Calu3 (cell line): ENCODE results near the gene HMCN1. TPM values are rescaled to one million over a fixed set of nuclear protein-coding genes. Genes with fewer than 3 reads are reported as not detected.

ENCODE experiments used
- BruUV-seq: library from RNA; stranded (reverse); fragments of 400-500 nt; replicated peaks from 2 replicates; lab custom pipeline; 2021; lab: Mats Ljungman, UMichigan
- CTCF ChIA-PET: fragments of 300-600 bp; sonication (Branson Sonifier 250); formaldehyde crosslinking; loops from one replicate; lab custom pipeline; 2022; ENCODE audit warnings: antibody characterized with exemption; lab: Charles Lee
- DNase-seq: peaks from one replicate; pipeline ENCODE4 v3.0.0; 2022
- H3K27ac Mint-ChIP-seq: one replicate; pipeline ENCODE4 v1.8.0; 2022; ENCODE audit warnings: mixed read lengths; ENCODE audit not compliant: unreplicated experiment
- H3K27me3 Mint-ChIP-seq: one replicate; pipeline ENCODE4 v1.8.0; 2022; ENCODE audit warnings: mixed read lengths; ENCODE audit not compliant: unreplicated experiment
- H3K36me3 Mint-ChIP-seq: one replicate; pipeline ENCODE4 v1.8.0; 2022; ENCODE audit warnings: mild to moderate bottlenecking, moderate library complexity, mixed read lengths; ENCODE audit not compliant: insufficient read depth, unreplicated experiment
- H3K4me1 Mint-ChIP-seq: one replicate; pipeline ENCODE4 v1.8.0; 2022; ENCODE audit warnings: mild to moderate bottlenecking, low read depth, mixed read lengths; ENCODE audit not compliant: unreplicated experiment
- H3K4me3 Mint-ChIP-seq: one replicate; pipeline ENCODE4 v1.8.0; 2022; ENCODE audit warnings: mild to moderate bottlenecking, low read depth, moderate library complexity, mixed read lengths; ENCODE audit not compliant: unreplicated experiment
- H3K9me3 Mint-ChIP-seq: one replicate; pipeline ENCODE4 v1.8.0; 2022; ENCODE audit warnings: low read depth, mixed read lengths; ENCODE audit not compliant: unreplicated experiment
- CTCF ChIP-seq: fragments of 200-600 bp; IDR thresholded peaks from one replicate; pipeline ENCODE4 v1.8.0; 2022; ENCODE audit warnings: antibody characterized with exemption; ENCODE audit not compliant: unreplicated experiment
- intact Hi-C: fragments of 100-400 bp; cut with micrococcal nuclease; formaldehyde crosslinking; loops from one replicate; pipeline ENCODE4 v1.10.0; 2022; ENCODE audit not compliant: unreplicated experiment
- total RNA-seq: library from RNA; stranded (reverse); gene quantifications from 2 replicates; pipeline ENCODE4 v1.2.3, GENCODE V29; 2022

The HMCN1 gene
- total RNA-seq, 1 experiment from 2014 or later = 0.05 TPM

DNA sequence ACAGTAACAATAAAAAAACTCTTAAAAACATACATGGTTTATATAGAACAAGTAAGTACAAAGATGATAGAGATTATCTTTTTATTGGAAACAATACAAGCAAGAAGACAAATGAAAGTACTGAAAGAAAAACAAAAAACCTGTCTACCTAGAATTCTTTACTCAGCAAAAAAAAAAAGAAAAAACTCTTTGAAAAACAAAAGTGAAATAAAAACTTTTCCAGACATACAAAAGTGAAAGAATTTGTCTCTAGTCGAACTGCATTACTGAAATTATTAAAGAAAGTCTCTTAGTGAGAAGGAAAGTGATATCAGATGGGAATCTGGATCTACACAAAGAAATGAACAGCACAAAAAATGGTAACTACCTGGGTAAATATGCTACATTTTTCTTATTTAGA is 2.7 kb upstream of the HMCN1 start:
- CTCF ChIA-PET = no interaction called here

DNA sequence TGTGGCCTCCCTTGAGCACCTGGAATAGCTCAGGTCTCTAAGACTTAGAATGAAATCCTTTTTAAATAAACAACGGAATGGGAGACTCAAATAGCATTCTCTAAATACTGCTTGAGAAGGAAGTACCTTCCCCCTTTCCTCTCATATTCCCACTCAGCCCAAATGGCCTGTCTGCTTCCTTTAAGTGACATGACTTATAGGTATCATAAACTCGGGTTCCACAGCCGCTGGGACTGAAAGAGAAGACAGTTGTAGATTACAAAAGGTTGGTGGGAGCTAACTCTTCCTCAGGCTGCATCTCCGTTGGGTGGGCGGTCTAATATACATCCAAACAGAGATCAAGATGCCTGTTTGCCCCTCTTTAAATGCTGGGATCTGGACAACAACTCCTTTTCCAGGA is 1.2 kb upstream of the HMCN1 start:
- CTCF ChIA-PET = no interaction called here
- Mint-ChIP-seq H3K27me3 (peaks cover 26% of the 10 kb centered on the region), H3K9me3 (peaks cover 4% of the 10 kb centered on the region), H3K36me3 (peaks cover 6% of the 10 kb centered on the region), H3K4me3 (no peak overlapping the region), H3K4me1 (peaks cover 16% of the 10 kb centered on the region), H3K27ac (no peak overlapping the region)
- no peak for DNase-seq
- intact Hi-C loops = no loop called here
- BruUV-seq = no TSS peak
- no peak for TF ChIP-seq CTCF

More for the DNA sequence above, 2.7 kb upstream of the HMCN1 start:
- no peak overlapping the region for H3K27ac Mint-ChIP-seq
- H3K9me3 Mint-ChIP-seq = peaks cover 4% of the 10 kb centered on the region
- no TSS peak for BruUV-seq
- no peak overlapping the region for H3K4me3 Mint-ChIP-seq
- H3K27me3 Mint-ChIP-seq = peaks cover 26% of the 10 kb centered on the region
- peaks cover 6% of the 10 kb centered on the region for H3K36me3 Mint-ChIP-seq
- intact Hi-C loops = no loop called here
- TF ChIP-seq CTCF = no peak
- no peak for DNase-seq
- H3K4me1 Mint-ChIP-seq = peaks cover 16% of the 10 kb centered on the region

DNA sequence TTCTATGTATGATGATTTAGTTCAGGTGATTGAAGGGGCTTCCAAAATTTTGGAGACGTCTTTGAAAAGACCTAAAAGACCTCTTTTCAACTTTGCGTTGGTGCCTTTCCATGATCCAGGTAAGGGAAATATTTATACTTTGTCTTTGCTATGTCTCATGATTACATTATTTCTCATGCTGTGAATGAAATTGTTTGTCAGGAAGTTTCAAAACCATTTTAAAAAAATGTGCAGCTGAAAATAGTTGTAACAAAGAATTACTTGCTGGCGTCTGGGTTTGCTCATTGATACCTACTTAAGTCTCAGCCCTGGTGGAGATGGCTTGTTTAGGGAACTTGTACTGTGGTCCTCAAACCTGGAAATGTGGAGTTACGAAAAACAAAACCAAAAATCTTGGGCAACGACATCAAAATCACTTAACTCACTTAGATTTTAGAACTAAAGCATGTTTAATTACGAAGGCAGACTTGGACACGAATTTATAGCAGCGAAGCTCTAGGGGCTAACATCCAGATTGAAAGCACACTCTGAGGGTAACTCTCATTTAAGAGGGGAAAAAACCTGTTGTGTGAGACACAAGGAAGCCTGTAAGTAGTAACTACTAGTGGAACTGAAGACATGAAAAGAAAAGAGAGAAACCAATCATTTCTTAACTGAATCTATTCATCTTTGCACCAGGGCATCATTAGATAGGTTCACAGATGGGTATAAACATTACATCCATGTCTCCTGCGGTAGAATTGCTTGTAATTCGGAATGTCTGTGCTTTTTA is 924 bp downstream of the HMCN1 start:
- CTCF ChIA-PET = interaction anchor here (1.5 kb wide), 1 partner anchor 15 kb away, joined by 22 read pairs; no protein-coding TSS in a partner anchor
- no peak overlapping the region for H3K27ac Mint-ChIP-seq
- no peak for DNase-seq
- H3K9me3 Mint-ChIP-seq = peaks cover 4% of the 10 kb centered on the region
- H3K36me3 Mint-ChIP-seq = peaks cover 6% of the 10 kb centered on the region
- peaks cover 36% of the 10 kb centered on the region for H3K27me3 Mint-ChIP-seq
- no peak for TF ChIP-seq CTCF
- no TSS peak for BruUV-seq
- intact Hi-C loops = no loop called here
- peak overlapping the region; percentile 72 for H3K4me3 Mint-ChIP-seq
- H3K4me1 Mint-ChIP-seq = peaks cover 16% of the 10 kb centered on the region

GRCh38 chr1:185735701-185736064 is 1.5 kb downstream of the HMCN1 start:
- Mint-ChIP-seq H3K27me3 (peaks cover 41% of the 10 kb centered on the region), H3K4me1 (peaks cover 16% of the 10 kb centered on the region), H3K36me3 (peaks cover 6% of the 10 kb centered on the region), H3K9me3 (peaks cover 4% of the 10 kb centered on the region), H3K4me3 (no peak overlapping the region), H3K27ac (no peak overlapping the region)
- DNase-seq = no peak
- no TSS peak for BruUV-seq
- CTCF ChIA-PET = no interaction called here
- TF ChIP-seq CTCF = no peak
- intact Hi-C loops = no loop called here
